H1 (cell line): Measurements from ENCODE around the gene NRN1. TPM values are rescaled to one million over a fixed set of nuclear protein-coding genes. Genes with fewer than 3 reads are reported as not detected.

ENCODE experiments used
- ASH2L ChIP-seq: fragments of 200-600, 300-600 bp; sonication (generic); IDR thresholded peaks from one replicate; pipeline ENCODE4 v1.7.1; 2017; ENCODE audit warnings: low read length
- CBX5 ChIP-seq: fragments of 300-800, 300-1000 bp; sonication (generic); IDR thresholded peaks from 2 replicates; pipeline ENCODE4 v1.7.1; 2016; ENCODE audit warnings: antibody characterized with exemption, low read length, low read depth
- EP300 ChIP-seq, 2 experiments: IDR thresholded peaks; 1 replicate in 1 of 2; 2 replicates in 1 of 2; pipeline ENCODE4 v1.6.1; 2011 to 2012; ENCODE audit warnings: low read depth in 2 of 2, low read length in 2 of 2, mild to moderate bottlenecking in 2 of 2, borderline replicate concordance in 1 of 2, inconsistent platforms in 1 of 2, moderate library complexity in 1 of 2
- FOSL1 ChIP-seq: IDR thresholded peaks from 2 replicates; pipeline ENCODE4 v1.6.1; 2011; ENCODE audit warnings: mild to moderate bottlenecking, low read depth, low read length, moderate library complexity; ENCODE audit not compliant: insufficient read depth
- POLR2A ChIP-seq, 2 experiments: IDR thresholded peaks; 1 replicate in 1 of 2; 2 replicates in 1 of 2; pipeline ENCODE4 v1.6.1; 2011; ENCODE audit warnings: low read depth in 2 of 2, low read length in 2 of 2, mild to moderate bottlenecking in 2 of 2; ENCODE audit errors: control extremely low read depth in 1 of 2
- SIRT6 ChIP-seq: IDR thresholded peaks from one replicate; pipeline ENCODE4 v1.7.1; 2012; ENCODE audit warnings: low read length, inconsistent platforms
- polyA plus RNA-seq, 7 experiments: library from polyadenylated mRNA; depleted of rRNA in 3 of 7; stranded (reverse) in 5 of 7; unstranded in 2 of 7; fragments of >200 nt in 5 of 7; fragments of 200-250 nt in 2 of 7; gene quantifications; 1 replicate in 5 of 7; 2 replicates in 1 of 7; 4 replicates in 1 of 7; pipeline versions ENCODE4 v1.2.1 to v1.2.3, GENCODE V29; 2011 to 2013; ENCODE audit warnings: missing spikeins in 2 of 7, mixed read lengths in 2 of 7
- total RNA-seq: library from RNA; stranded (reverse); fragmentation: NEBNext Ultra II Directional; extraction: Animal tissue kit (Norgen Biotek cat#: 25700); gene quantifications from 2 replicates; pipeline ENCODE4 v1.2.1, GENCODE V29; 2021

Gene NRN1
- total and polyA plus RNA-seq, 2 of the 8 experiments (the other 6 are each of a cell fraction or from before 2014, with no cell fraction given), result 0.06 to 0.26 TPM

DNA sequence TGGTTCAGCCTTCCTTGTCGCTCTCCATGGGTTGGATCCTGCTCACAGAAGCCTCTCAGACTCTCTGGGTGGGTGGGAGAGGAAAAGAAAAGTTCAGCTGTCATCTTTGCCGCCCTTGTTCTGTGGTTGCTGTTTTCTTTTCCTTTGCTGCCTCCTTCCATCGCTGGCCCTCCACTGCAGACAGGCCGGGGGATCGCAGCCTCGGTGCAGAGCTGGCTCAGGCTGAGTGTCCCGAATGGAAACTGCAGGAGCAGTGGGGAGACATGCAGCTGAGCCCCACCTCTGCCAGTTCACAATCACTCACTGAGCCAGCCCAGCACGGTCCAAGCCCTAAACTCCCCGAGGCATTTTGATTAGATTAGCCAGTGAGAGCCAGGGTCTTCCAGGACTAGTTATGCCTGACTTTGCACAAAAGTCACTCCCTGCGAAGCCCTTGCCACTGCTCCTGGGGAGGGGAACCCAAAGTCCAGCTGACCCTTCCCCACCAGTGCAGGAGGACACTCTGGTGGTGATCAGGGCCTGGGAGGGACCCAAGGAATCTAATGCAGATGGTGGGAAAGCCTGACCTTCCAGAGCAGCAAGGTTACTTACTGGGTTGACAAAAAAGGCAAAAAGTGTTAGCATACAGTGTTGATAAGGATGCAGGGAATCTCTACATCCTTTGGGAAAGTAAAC, 14.0 kb downstream of the NRN1 start (continued):
- TF ChIP-seq CBX5 (no peak), FOSL1 (no peak), SIRT6 (no peak), EP300 (IDR thresholded peaks at IDR 0.05; ENCODE audit: borderline replicate concordance in 1 of 2, low read depth in 2 of 2, low read length in 2 of 2) (no peak), POLR2A (IDR thresholded peaks at IDR 0.05; ENCODE audit: control extremely low read depth in 1 of 2, low read depth in 2 of 2, low read length in 2 of 2) (no peak), ASH2L (no peak)
